Activated CD4-positive, alpha-beta T cell treated with anti-CD3 and anti-CD28 coated beads for 24 hours (primary cell): ENCODE measurements around the gene IFT25.

Experiments used
- DNase-seq, 2 donors: peaks; one replicate each; pipeline ENCODE4 v3.0.0-alpha.2; 2020; ENCODE audit warnings: low read depth in 2 of 2

IFT25 gene

GRCh38 chr1:53957194-53957818 lies 11.8 kb upstream of the IFT25 start:
- no peak for DNase-seq

- DNase-seq, result no peak
Measured at GRCh38 chr1:53956308-53957168, 11.0 kb upstream of the IFT25 start.

- no peak for DNase-seq
Measured at GRCh38 chr1:53954128-53954527, 8.6 kb upstream of the IFT25 start.

GRCh38 chr1:53951697-53952096 lies 6.2 kb upstream of the IFT25 start:
- no peak for DNase-seq

- DNase-seq, result peak in 1 of 2 donors; percentile 7
Measured at GRCh38 chr1:53949023-53949990, 3.8 kb upstream of the IFT25 start.

- no peak for DNase-seq
Measured at GRCh38 chr1:53948291-53948690, 2.8 kb upstream of the IFT25 start.

GRCh38 chr1:53947172-53947907 lies 1.8 kb upstream of the IFT25 start:
- DNase-seq, result no peak

GRCh38 chr1:53946252-53947171 lies 1.0 kb upstream of the IFT25 start, which contains the start of gene LRRC42:
TSS of gene LRRC42 (plus strand) at chr1:53946350. CDS start at chr1:53952000, 5,650 bp downstream.
- peak in 1 of 2 donors; percentile 49 for DNase-seq

GRCh38 chr1:53945183-53945432 lies 391 bp downstream of the IFT25 start:
- DNase-seq, result no peak

- no peak for DNase-seq
Measured at GRCh38 chr1:53944469-53945182, 873 bp downstream of the IFT25 start.

- no peak for DNase-seq
Measured at GRCh38 chr1:53943490-53944043, 1.9 kb downstream of the IFT25 start.

- no peak for DNase-seq
Measured at GRCh38 chr1:53943090-53943489, 2.4 kb downstream of the IFT25 start.

- DNase-seq, result no peak
Measured at GRCh38 chr1:53942127-53942957, 3.2 kb downstream of the IFT25 start.

- no peak for DNase-seq
Measured at GRCh38 chr1:53938136-53938830, 7.2 kb downstream of the IFT25 start.

- no peak for DNase-seq
Measured at GRCh38 chr1:53936430-53936829, 9.1 kb downstream of the IFT25 start.

- no peak for DNase-seq
Measured at GRCh38 chr1:53934170-53934765, 11.2 kb downstream of the IFT25 start.

- DNase-seq, result no peak
Measured at GRCh38 chr1:53931523-53931922, 14.0 kb downstream of the IFT25 start.

GRCh38 chr1:53930932-53931331 lies 14.6 kb downstream of the IFT25 start:
- no peak for DNase-seq
